K562 (cell line): ENCODE results near the gene GPRIN1. TPM values are rescaled to one million over a fixed set of nuclear protein-coding genes. Genes with fewer than 3 reads are reported as not detected.

Experiments used
- BHLHE40 ChIP-seq: IDR thresholded peaks from 2 replicates; pipeline ENCODE4 v1.6.1; 2011; ENCODE audit warnings: low read length, improper control_type of control experiment
- CBFA2T3 ChIP-seq: fragments of 450-650 bp; IDR thresholded peaks from 2 replicates; pipeline ENCODE4 v1.6.1; 2017
- GATAD2B ChIP-seq: fragments of 450-650 bp; IDR thresholded peaks from 2 replicates; pipeline ENCODE4 v1.6.1; 2017; ENCODE audit warnings: mild to moderate bottlenecking, borderline replicate concordance
- GTF2E2 ChIP-seq: fragments of 200-800 bp; sonication (Bioruptor generic); IDR thresholded peaks from 2 replicates; pipeline ENCODE4 v1.6.1; 2016; ENCODE audit warnings: missing genetic modification characterization, missing compliant biosample characterization
- HNRNPK ChIP-seq: fragments of 200-400 bp; formaldehyde crosslinking; IDR thresholded peaks from one replicate; pipeline ENCODE4 v1.6.1; 2018; ENCODE audit warnings: mild to moderate bottlenecking, low read depth, low read length; ENCODE audit not compliant: poor library complexity, severe bottlenecking
- HNRNPLL ChIP-seq: fragments of 200-400 bp; formaldehyde crosslinking; IDR thresholded peaks from 2 replicates; pipeline ENCODE4 v1.6.1; 2017; ENCODE audit warnings: low read length, low read depth, mild to moderate bottlenecking; ENCODE audit not compliant: poor library complexity, severe bottlenecking
- NCOA1 ChIP-seq: fragments of 450-650 bp; IDR thresholded peaks from 2 replicates; pipeline ENCODE4 v1.6.1; 2016; ENCODE audit warnings: low read depth
- PML ChIP-seq: IDR thresholded peaks from 2 replicates; pipeline ENCODE4 v1.6.1; 2012; ENCODE audit warnings: low read length, inconsistent platforms
- POLR2G ChIP-seq: fragments of 200-400 bp; formaldehyde crosslinking; IDR thresholded peaks from 2 replicates; pipeline ENCODE4 v1.6.1; 2017; ENCODE audit warnings: low read depth, mild to moderate bottlenecking, antibody characterized with exemption, low read length, moderate library complexity
- SMARCA4 ChIP-seq: fragments of 450-650 bp; IDR thresholded peaks from 2 replicates; pipeline ENCODE4 v1.6.1; 2016
- ZBTB9 ChIP-seq: fragments of 450-650 bp; formaldehyde crosslinking; IDR thresholded peaks from 2 replicates; pipeline ENCODE4 v1.4.0; 2020; ENCODE audit warnings: mild to moderate bottlenecking, moderate library complexity
- ZFP36 ChIP-seq: fragments of 150-350 bp; IDR thresholded peaks from 2 replicates; pipeline ENCODE4 v1.6.1; 2018; ENCODE audit warnings: low read length, low read depth; ENCODE audit not compliant: partially characterized antibody
- ZFX ChIP-seq: sonication (generic); formaldehyde crosslinking; IDR thresholded peaks from 2 replicates; pipeline ENCODE4 v1.8.0; 2022; ENCODE audit warnings: mild to moderate bottlenecking, missing genetic modification reagents, moderate library complexity
- ZNF347 ChIP-seq: fragments of 450-650 bp; formaldehyde crosslinking; IDR thresholded peaks from 2 replicates; pipeline ENCODE4 v1.4.0; 2020; ENCODE audit warnings: low read depth, mild to moderate bottlenecking, moderate library complexity
- ZNF41 ChIP-seq: fragments of 250-450 bp; sonication (Bioruptor Pico); conservative IDR thresholded peaks from 2 replicates; pipeline ENCODE4 v1.4.0; 2020; ENCODE audit warnings: mild to moderate bottlenecking
- ZNF444 ChIP-seq: fragments of 250-450 bp; sonication (Bioruptor Pico); IDR thresholded peaks from 2 replicates; pipeline ENCODE4 v1.4.0; 2020; ENCODE audit warnings: mild to moderate bottlenecking, moderate library complexity
- ZNF668 ChIP-seq: fragments of 250-450 bp; sonication (Bioruptor Pico); IDR thresholded peaks from 2 replicates; pipeline ENCODE4 v1.8.0; 2022; ENCODE audit warnings: mild to moderate bottlenecking, inconsistent platforms
- ZNF695 ChIP-seq: fragments of 450-650 bp; formaldehyde crosslinking; IDR thresholded peaks from 2 replicates; pipeline ENCODE4 v1.4.0; 2020; ENCODE audit warnings: mild to moderate bottlenecking, moderate library complexity
- polyA plus RNA-seq, 8 experiments: library from polyadenylated mRNA; depleted of rRNA in 4 of 8; stranded (reverse) in 5 of 8; unstranded in 3 of 8; fragments of >200 nt; fragmentation: Nextera tagmentation in 2 of 8; fragmentation: Illumina TruSeq in 1 of 8; extraction: Ambion mirVana in 2 of 8; extraction: Trizol in 1 of 8; gene quantifications; 2 replicates each; pipeline versions ENCODE4 v1.2.1 to v1.2.3, GENCODE V29; 2011 to 2014; ENCODE audit warnings: inconsistent platforms in 1 of 8, missing spikeins in 1 of 8
- total RNA-seq, 7 experiments: library from RNA; depleted of rRNA in 6 of 7; stranded (reverse); fragments of >200 nt in 6 of 7; fragmentation: Illumina TruSeq in 2 of 7; extraction: Trizol in 2 of 7; gene quantifications; 2 replicates each; pipeline versions ENCODE4 v1.2.1 to v1.2.3, GENCODE V29; 2011 to 2021; ENCODE audit warnings: low replicate concordance in 1 of 7
- TF ChIP-seq, protein P1 (sequence below): sonication (generic); formaldehyde crosslinking; IDR thresholded peaks from 2 replicates; pipeline ENCODE4 v1.8.0; 2022; ENCODE audit warnings: mild to moderate bottlenecking, missing genetic modification reagents
- TF ChIP-seq, protein P2 (sequence below), 3 experiments: fragments of 200-800 bp in 1 of 3; sonication (Bioruptor generic) in 1 of 3; sonication (generic) in 1 of 3; formaldehyde crosslinking in 1 of 3; IDR thresholded peaks; 2 replicates each; pipeline versions ENCODE4 v1.6.1 to v1.8.0; 2016 to 2022; ENCODE audit warnings: mild to moderate bottlenecking in 2 of 3, missing compliant biosample characterization in 2 of 3, missing genetic modification characterization in 2 of 3, missing genetic modification reagents in 1 of 3
- TF ChIP-seq, protein P3 (sequence below): fragments of 200-800 bp; sonication (Bioruptor generic); IDR thresholded peaks from 2 replicates; pipeline ENCODE4 v1.6.1; 2017; ENCODE audit warnings: missing genetic modification characterization, missing compliant biosample characterization

Gene GPRIN1
- total and polyA plus RNA-seq, 9 of the 15 experiments (the other 6 are each of a cell fraction or from before 2014, with no cell fraction given), result 0.15 to 11.6 (median 4.4) TPM

- TF ChIP-seq, protein P1, sequence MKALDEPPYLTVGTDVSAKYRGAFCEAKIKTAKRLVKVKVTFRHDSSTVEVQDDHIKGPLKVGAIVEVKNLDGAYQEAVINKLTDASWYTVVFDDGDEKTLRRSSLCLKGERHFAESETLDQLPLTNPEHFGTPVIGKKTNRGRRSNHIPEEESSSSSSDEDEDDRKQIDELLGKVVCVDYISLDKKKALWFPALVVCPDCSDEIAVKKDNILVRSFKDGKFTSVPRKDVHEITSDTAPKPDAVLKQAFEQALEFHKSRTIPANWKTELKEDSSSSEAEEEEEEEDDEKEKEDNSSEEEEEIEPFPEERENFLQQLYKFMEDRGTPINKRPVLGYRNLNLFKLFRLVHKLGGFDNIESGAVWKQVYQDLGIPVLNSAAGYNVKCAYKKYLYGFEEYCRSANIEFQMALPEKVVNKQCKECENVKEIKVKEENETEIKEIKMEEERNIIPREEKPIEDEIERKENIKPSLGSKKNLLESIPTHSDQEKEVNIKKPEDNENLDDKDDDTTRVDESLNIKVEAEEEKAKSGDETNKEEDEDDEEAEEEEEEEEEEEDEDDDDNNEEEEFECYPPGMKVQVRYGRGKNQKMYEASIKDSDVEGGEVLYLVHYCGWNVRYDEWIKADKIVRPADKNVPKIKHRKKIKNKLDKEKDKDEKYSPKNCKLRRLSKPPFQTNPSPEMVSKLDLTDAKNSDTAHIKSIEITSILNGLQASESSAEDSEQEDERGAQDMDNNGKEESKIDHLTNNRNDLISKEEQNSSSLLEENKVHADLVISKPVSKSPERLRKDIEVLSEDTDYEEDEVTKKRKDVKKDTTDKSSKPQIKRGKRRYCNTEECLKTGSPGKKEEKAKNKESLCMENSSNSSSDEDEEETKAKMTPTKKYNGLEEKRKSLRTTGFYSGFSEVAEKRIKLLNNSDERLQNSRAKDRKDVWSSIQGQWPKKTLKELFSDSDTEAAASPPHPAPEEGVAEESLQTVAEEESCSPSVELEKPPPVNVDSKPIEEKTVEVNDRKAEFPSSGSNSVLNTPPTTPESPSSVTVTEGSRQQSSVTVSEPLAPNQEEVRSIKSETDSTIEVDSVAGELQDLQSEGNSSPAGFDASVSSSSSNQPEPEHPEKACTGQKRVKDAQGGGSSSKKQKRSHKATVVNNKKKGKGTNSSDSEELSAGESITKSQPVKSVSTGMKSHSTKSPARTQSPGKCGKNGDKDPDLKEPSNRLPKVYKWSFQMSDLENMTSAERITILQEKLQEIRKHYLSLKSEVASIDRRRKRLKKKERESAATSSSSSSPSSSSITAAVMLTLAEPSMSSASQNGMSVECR, result peak; percentile 50; the same call in 1 of the 2 replicates
- no peak for TF ChIP-seq ZNF668 (CRISPR knock-in tag)
- TF ChIP-seq BHLHE40, result 0 out of 2 replicates have a peak, but pooled peaks have one; percentile 14
- TF ChIP-seq ZNF347, result no peak
- TF ChIP-seq, protein P2, sequence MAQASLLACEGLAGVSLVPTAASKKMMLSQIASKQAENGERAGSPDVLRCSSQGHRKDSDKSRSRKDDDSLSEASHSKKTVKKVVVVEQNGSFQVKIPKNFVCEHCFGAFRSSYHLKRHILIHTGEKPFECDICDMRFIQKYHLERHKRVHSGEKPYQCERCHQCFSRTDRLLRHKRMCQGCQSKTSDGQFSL (CRISPR knock-in tag; IDR thresholded peaks at IDR 0.05), result no peak
- TF ChIP-seq, protein P2 (tag; IDR thresholded peaks at IDR 0.05), result no peak
- TF ChIP-seq POLR2G, result no peak
- TF ChIP-seq ZNF695, result no peak
- TF ChIP-seq GATAD2B, result no peak
- TF ChIP-seq ZFX, result peak; percentile 36
- no peak for TF ChIP-seq ZBTB9 (CRISPR knock-in tag)
- no peak for TF ChIP-seq GTF2E2 (tag)
- TF ChIP-seq SMARCA4, result peak; percentile 78
- no peak; the same call in 1 of the 2 replicates for TF ChIP-seq NCOA1
- TF ChIP-seq HNRNPLL, result no peak
- TF ChIP-seq ZNF444 (CRISPR knock-in tag), result no peak
- peak; percentile 81 for TF ChIP-seq ZFP36
- no peak for TF ChIP-seq HNRNPK
- TF ChIP-seq PML, result peak; percentile 82
- TF ChIP-seq, protein P3, sequence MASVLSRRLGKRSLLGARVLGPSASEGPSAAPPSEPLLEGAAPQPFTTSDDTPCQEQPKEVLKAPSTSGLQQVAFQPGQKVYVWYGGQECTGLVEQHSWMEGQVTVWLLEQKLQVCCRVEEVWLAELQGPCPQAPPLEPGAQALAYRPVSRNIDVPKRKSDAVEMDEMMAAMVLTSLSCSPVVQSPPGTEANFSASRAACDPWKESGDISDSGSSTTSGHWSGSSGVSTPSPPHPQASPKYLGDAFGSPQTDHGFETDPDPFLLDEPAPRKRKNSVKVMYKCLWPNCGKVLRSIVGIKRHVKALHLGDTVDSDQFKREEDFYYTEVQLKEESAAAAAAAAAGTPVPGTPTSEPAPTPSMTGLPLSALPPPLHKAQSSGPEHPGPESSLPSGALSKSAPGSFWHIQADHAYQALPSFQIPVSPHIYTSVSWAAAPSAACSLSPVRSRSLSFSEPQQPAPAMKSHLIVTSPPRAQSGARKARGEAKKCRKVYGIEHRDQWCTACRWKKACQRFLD (CRISPR knock-in tag), result peak; percentile 71; the same call in 1 of the 2 replicates
- peak; percentile 98 for TF ChIP-seq CBFA2T3
- TF ChIP-seq ZNF41, result no peak
Observed at GRCh38 chr5:176648474-176649194, 38.7 kb upstream of the GPRIN1 start (continued).
